ENCODE results near the gene WDR17. TPM values are rescaled to one million over a fixed set of nuclear protein-coding genes. Genes with fewer than 3 reads are reported as not detected.

Gene WDR17
- total RNA-seq, 1 donor from 2014 or later, result 6.1 TPM

GRCh38 chr4:176032454-176032853 is 33.2 kb upstream of the WDR17 start:
- Mint-ChIP-seq H3K36me3 (no peaks in the 10 kb centered on the region), H3K9me3 (no peaks in the 10 kb centered on the region), H3K4me1 (ENCODE audit: unreplicated experiment) (no peaks in the 10 kb centered on the region), H3K27me3 (peaks cover 16% of the 10 kb centered on the region), H3K4me3 (no peak overlapping the region), H3K27ac (no peak overlapping the region)
- DNase-seq (ENCODE audit: extremely low spot score, unreplicated experiment), result no peak
- no peak for TF ChIP-seq CTCF (conservative IDR thresholded peaks at IDR 0.05)

- Mint-ChIP-seq H3K27ac (no peak overlapping the region), H3K27me3 (peaks cover 11% of the 10 kb centered on the region), H3K36me3 (no peaks in the 10 kb centered on the region), H3K4me3 (no peak overlapping the region), H3K9me3 (peaks cover 6% of the 10 kb centered on the region), H3K4me1 (ENCODE audit: unreplicated experiment) (no peaks in the 10 kb centered on the region)
- peak; percentile 71 for TF ChIP-seq CTCF (conservative IDR thresholded peaks at IDR 0.05)
- no peak for DNase-seq (ENCODE audit: extremely low spot score, unreplicated experiment)
Observed at GRCh38 chr4:176034499-176034898, 31.1 kb upstream of the WDR17 start.

- no peaks in the 10 kb centered on the region for H3K36me3 Mint-ChIP-seq
- TF ChIP-seq CTCF (conservative IDR thresholded peaks at IDR 0.05), result no peak
- peaks cover 9% of the 10 kb centered on the region for H3K27me3 Mint-ChIP-seq
- H3K4me1 Mint-ChIP-seq (ENCODE audit: unreplicated experiment), result no peaks in the 10 kb centered on the region
- peaks cover 10% of the 10 kb centered on the region for H3K9me3 Mint-ChIP-seq
- H3K27ac Mint-ChIP-seq, result no peak overlapping the region
- no peak for DNase-seq (ENCODE audit: extremely low spot score, unreplicated experiment)
- H3K4me3 Mint-ChIP-seq, result no peak overlapping the region
Observed at GRCh38 chr4:176034936-176035335, 30.7 kb upstream of the WDR17 start.

- peaks cover 9% of the 10 kb centered on the region for H3K27me3 Mint-ChIP-seq
- H3K27ac Mint-ChIP-seq, result no peak overlapping the region
- H3K4me1 Mint-ChIP-seq (ENCODE audit: unreplicated experiment), result no peaks in the 10 kb centered on the region
- no peak overlapping the region for H3K4me3 Mint-ChIP-seq
- TF ChIP-seq CTCF (conservative IDR thresholded peaks at IDR 0.05), result no peak
- no peak for DNase-seq (ENCODE audit: extremely low spot score, unreplicated experiment)
- peaks cover 11% of the 10 kb centered on the region for H3K9me3 Mint-ChIP-seq
- H3K36me3 Mint-ChIP-seq, result no peaks in the 10 kb centered on the region
Observed at GRCh38 chr4:176036585-176037205, 28.9 kb upstream of the WDR17 start.

- DNase-seq (ENCODE audit: extremely low spot score, unreplicated experiment), result no peak
- no peaks in the 10 kb centered on the region for H3K36me3 Mint-ChIP-seq
- no peaks in the 10 kb centered on the region for H3K4me1 Mint-ChIP-seq (ENCODE audit: unreplicated experiment)
- H3K27ac Mint-ChIP-seq, result no peak overlapping the region
- TF ChIP-seq CTCF (conservative IDR thresholded peaks at IDR 0.05), result no peak
- peaks cover 11% of the 10 kb centered on the region for H3K9me3 Mint-ChIP-seq
- H3K27me3 Mint-ChIP-seq, result peaks cover 3% of the 10 kb centered on the region
- no peak overlapping the region for H3K4me3 Mint-ChIP-seq
Observed at GRCh38 chr4:176038789-176039188, 26.9 kb upstream of the WDR17 start.

- TF ChIP-seq CTCF (conservative IDR thresholded peaks at IDR 0.05), result no peak
- H3K4me1 Mint-ChIP-seq (ENCODE audit: unreplicated experiment), result no peaks in the 10 kb centered on the region
- no peak overlapping the region for H3K4me3 Mint-ChIP-seq
Observed at GRCh38 chr4:176042195-176042594, 23.4 kb upstream of the WDR17 start.

More at GRCh38 chr4:176042195-176042594, 23.4 kb upstream of the WDR17 start:
- peaks cover 11% of the 10 kb centered on the region for H3K9me3 Mint-ChIP-seq
- H3K27me3 Mint-ChIP-seq, result peaks cover 3% of the 10 kb centered on the region
- no peaks in the 10 kb centered on the region for H3K36me3 Mint-ChIP-seq
- no peak for DNase-seq (ENCODE audit: extremely low spot score, unreplicated experiment)
- no peak overlapping the region for H3K27ac Mint-ChIP-seq

Data from type B pancreatic cell (in vitro differentiated cells).